Endothelial cell of hepatic sinusoid (primary cell): Measurements from ENCODE around the gene UBLCP1.

Experiments used
- in situ Hi-C: cut with HindIII; loops from 2 replicates; pipeline ENCODE4 v1.10.0; 2017; ENCODE audit warnings: low sequenced_read_pairs

Gene UBLCP1

DNA sequence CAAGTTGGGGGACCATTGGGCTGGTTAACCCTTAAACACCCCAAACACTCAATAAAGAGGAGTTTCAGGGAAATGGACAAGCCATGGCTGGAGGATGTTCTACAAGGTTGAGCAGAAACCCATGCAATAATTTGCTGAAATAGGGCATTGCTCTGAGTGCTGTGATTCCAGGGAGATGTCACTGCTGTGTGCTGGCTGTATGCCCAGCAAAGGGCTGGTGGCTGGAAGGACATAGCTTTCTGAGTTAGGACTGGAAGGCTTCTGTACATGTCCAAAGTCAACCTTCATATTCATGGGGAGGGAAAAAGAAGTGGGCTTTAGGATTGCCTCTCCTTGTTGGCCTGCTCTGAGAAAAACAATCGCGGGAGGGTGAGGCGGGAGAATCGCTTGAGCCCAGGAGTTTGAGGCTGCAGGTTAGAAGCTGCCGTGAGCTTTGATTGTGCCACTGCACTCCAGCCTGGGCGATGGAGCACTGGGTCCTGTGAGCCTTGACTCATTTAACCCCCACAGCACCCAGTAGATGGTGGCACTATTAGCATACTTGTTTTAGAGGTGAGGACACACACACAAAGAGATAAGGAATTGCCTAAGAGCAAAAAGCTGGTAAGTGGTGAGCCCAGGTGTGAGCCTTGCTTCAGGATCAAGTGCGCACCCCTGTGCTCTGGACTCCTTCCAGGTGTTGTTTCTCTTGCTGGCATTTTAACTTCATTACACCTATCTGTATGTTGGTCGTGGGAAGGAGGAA lies 46.8 kb downstream of the UBLCP1 start:
- in situ Hi-C loops = no loop called here

DNA sequence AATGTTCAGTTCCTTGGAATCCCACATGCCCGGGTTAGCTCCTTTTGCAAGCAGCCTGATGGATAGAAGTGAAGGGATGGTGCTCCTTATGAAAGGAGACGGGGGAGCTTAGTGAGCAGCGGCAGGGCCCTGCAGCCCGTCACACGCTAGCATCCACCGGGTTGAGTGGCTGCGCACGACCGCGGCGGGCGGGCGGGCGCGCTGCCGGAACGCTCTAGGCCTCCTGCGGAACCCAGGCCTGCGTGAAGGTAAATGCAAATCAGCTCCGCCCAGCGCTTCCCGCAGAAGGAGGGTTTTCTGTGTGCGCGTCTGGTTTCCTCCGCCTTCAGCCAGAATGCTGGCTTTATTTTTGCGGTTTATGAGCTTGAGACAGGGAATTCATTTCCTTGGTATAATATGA lies 47.4 kb downstream of the UBLCP1 start:
- in situ Hi-C loops = no loop called here

GRCh38 chr5:159311063-159311462 lies 48.0 kb downstream of the UBLCP1 start:
- in situ Hi-C loops = no loop called here

GRCh38 chr5:159313197-159313596 lies 50.1 kb downstream of the UBLCP1 start:
- in situ Hi-C loops = no loop called here

- in situ Hi-C loops = no loop called here
Measured at GRCh38 chr5:159316519-159317383, 53.7 kb downstream of the UBLCP1 start.

DNA sequence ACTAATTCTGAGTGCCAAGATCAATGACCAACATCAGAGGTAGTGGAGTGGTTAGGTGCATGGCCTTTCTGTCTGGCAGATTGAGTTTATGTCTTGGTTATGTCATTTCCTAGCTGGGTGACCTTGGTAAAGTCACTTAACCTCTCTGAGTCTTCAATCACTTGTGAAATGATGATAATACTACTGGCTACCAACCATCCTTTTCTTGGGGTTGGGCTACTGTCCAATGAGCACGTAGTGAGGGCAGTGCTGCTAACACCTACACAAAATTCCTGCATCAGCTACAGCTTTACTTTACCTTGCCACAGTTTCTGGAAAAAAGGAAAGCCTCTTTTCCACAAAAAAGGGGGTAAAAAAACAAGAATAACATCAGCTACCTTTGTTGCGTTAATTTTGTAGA lies 54.8 kb downstream of the UBLCP1 start:
- in situ Hi-C loops = no loop called here

GRCh38 chr5:159318448-159318847 lies 55.4 kb downstream of the UBLCP1 start:
- in situ Hi-C loops = no loop called here

GRCh38 chr5:159319363-159319762 lies 56.3 kb downstream of the UBLCP1 start:
- in situ Hi-C loops = no loop called here

- in situ Hi-C loops = no loop called here
Measured at GRCh38 chr5:159319832-159320231, 56.7 kb downstream of the UBLCP1 start.

DNA sequence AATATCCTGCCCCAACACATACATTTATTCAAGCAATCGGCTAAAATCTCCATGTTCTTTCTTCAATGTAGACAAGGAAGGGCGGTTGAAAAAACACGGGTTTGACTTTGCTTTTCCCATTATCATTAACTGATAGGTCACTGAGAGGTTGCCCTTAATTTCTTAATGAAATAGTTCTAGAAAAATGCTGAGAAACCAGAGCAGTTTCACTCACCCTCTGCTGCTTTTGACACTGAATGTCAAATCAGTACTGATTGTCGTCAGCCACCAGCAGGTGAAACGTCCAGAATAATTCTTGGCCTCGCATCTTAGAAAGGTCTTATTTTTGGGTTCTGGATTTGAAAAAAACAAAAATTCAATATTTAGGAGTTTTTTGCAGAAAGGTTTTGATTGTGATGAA lies 59.1 kb downstream of the UBLCP1 start:
- in situ Hi-C loops = no loop called here

DNA sequence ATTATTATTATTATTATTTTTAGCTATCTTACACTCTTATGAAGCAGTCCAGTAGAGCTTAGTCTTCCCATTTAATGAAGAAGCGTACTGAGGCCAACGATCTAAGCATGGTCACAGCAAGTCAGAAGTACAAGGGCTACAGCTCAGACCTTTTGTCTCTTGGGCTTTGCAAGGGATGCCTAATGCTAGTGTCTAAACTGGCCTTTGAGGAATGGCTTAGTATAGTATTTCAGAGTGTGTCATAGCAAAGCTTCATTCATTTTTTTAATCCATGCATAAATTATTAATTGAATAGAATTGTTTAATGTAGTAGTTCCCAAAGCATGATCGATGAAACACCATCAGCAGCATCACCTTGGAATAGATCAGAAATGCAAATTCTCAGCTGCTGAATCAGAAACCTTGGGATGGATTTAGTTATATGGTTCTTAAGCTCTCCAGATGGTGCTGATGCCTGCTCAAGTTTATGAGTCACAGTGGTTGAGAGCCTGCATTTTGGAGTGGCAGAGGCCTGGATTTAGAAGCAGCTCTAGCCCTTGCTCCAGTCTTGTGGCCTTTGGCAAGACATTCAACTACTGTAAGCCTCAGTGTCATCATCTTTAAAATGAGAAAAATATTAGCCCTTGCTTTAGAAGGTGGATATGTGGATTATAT lies 61.1 kb downstream of the UBLCP1 start:
- in situ Hi-C loops = no loop called here

GRCh38 chr5:159324986-159325385 lies 61.9 kb downstream of the UBLCP1 start:
- in situ Hi-C loops = no loop called here

GRCh38 chr5:159330131-159330800 lies 67.2 kb downstream of the UBLCP1 start, which contains the start of gene IL12B:
Gene IL12B (minus strand): TSS chr5:159330487. CDS start chr5:159326782, 3,705 bp downstream.
- in situ Hi-C loops = no loop called here

DNA sequence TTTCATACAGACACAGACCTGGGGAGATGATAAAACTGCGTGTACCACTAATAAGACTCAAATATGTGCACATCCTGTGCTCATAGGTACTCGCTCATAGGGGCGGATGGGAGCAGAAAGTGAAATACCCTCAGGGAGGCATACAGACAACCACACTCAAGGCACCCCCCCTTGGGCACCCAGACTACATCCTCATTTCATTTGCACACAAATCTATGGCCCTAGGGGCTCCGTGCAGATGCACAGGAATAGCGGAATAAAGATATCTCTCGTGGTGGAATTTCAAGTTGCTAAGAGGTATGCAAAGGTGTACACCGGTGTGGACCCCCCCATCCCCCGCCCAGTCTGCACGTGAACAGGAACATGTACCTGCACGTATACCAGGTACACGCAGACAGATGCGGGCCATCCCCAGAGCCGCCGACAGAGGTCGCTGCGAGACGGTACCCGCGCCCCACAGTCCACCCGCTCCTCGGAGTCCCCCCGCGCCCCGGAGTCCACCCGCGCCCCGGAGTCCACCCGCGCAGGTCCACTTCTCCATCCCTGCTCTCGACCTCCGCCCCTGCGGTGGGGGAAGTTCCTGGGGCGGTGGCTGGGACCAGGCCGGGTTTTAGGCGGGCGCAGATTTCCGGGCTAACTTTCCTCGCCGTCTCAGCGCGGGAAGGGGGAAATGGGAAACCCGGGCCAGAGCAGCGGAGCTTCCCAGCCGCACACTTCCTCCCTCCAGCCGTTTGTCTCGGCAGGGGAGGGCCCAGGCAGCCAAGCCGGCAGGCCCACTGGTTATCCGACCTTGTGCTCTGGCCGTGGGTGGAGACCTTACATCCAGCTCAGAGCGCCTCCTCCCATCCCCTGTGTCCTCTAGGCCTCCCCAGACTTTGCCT lies 68.2 kb downstream of the UBLCP1 start:
- in situ Hi-C loops = no loop called here

DNA sequence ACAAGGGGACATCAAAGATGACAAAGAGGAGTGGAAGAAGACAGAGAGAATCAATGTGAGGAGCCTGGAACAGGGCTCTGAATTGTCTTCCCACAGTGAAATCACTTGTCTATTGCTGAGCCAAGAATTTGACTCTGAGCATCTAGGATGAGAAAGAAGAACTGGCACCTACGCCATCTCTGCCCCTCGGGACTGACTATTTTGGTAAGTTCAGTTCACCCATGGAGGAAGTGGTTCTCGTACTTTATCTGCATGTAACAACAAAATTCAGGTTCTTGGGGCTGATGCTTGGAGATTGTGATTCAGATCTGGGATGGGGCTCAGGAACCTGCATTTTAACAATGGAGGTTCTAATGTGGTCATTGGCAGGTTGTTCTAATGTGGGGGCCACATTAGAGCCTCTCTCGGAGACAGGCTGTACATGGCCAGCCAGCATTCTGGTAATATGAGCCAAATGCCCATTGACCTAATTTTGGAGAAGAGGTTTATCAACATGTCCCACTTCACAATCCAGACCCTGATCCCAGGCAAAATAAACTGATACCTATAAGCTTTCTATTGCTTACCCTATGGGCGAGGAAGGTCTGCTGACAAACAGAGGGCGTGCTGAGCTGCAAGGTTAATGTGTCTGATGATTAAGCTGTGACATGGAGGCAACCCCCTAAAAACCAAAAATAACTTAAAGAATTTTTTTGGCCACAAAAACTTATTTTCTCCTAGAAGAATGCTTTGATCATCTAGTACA lies 69.9 kb downstream of the UBLCP1 start:
- in situ Hi-C loops = no loop called here

- in situ Hi-C loops = no loop called here
Measured at GRCh38 chr5:159333545-159333925, 70.4 kb downstream of the UBLCP1 start.
